GM18519 (cell line): ENCODE results near the gene SAYSD1.
A peak's percentile ranks its signal among the peaks of the same experiment; 100 is the strongest.
"Not testable (repeated sequence)": the region's sequence is repeated elsewhere in the genome, so short reads cannot be mapped to it uniquely, and the experiment has no call there.

Experiments used
- ATAC-seq: cut with Tn5 transposase; IDR thresholded peaks from one replicate; pipeline ENCODE4 v1.9.1; 2021; ENCODE audit warnings: mild to moderate bottlenecking, moderate library complexity; ENCODE audit not compliant: unreplicated experiment, low FRiP score

Gene SAYSD1

GRCh38 chr6:39114704-39115599 lies at the start of gene SAYSD1:
TSS of gene SAYSD1 (minus strand) at chr6:39115186. CDS start at chr6:39115089, 97 bp downstream.
- peak; percentile 70 for ATAC-seq

GRCh38 chr6:39157511-39157910 lies 42.5 kb upstream of the SAYSD1 start:
- ATAC-seq = no peak

DNA sequence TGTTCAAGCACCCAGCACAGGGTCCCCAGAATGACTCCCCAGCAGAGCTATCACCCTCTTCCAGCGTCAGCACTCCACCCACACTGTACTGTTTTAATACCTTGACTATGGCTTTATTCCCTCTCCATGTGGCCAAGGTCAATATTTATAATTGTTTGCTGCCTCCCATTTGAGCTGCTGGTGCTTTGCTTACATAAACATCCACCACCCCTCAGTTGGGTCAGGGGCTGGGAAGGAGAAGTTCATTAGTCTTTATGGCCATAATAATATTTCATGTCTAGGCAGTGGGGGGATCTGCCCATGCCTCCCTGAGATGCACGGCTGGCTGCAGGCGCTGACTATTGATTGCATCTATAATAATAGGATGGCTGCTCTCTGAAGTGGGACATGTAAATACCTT lies 41.8 kb upstream of the SAYSD1 start:
- ATAC-seq = no peak

DNA sequence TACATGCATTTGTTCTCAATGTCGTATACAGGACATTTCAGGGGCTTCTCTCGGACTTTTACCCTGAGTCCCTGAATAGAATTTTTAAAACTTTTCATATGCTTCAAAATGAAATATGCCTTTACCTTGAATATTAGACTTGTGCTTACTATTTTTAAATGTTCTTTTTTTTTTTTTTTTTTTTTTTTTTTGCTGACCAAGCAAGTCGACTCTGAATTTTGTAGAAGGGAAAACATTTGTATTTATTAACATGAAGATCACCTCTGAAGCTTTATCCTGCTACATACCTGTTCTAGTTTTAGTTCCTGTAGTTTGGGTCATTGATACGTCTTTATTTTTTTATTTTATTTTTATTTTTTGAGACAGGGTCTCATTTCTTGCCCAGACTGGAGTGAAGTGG lies 39.7 kb upstream of the SAYSD1 start:
- no peak for ATAC-seq

DNA sequence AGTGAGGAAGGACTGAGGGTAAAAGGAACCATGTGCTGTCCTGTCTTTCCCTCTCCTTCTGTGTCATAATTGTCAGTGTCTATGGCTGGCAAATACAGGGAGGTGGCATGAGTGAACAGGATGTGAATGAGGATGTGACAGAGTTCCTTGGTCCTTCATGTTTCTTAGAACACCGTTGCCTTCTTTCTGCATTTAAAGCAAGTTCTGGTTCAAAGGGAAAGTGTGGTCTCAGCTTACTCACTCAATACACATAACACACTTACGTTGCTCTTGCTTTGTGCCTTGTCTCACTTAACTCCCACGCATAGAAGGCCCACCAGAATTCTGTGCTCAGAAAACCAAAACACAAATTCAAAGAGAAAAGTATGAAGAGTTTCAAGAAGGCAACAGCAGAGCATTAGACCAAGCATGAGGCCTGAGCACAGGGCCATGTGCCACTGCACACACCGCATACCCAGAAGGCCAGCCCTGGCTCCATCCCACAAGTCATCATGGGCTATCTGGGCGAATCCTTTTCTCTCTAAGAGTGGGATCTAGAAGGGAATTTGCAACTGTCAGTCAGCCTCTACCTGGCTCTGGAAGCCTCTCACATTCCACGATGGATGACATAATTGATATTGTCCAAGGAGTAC lies 38.9 kb upstream of the SAYSD1 start:
- ATAC-seq = no peak

DNA sequence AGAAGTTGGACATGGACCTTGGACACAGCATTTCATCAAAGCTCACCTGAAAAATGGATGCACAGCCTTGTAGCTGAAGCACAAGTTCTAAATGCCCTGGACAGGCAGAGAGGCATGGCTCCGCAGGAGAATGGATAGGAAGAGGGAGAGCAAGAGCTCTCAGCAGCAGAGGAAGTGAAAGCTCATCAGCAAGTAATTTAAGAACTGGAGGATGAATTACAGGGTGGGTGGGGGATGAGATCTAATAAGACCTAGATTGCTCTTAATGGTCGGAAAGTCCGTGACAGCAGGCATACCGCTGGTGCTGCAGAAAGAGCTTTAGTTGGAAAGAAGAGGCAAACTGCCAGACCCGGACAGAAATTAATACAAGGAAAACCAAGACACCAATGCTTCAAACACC lies 37.3 kb upstream of the SAYSD1 start:
- no peak for ATAC-seq

- ATAC-seq = no peak
These were observed 36.2 kb upstream of the SAYSD1 start for GRCh38 chr6:39151211-39151610.

GRCh38 chr6:39144481-39145173 lies 29.6 kb upstream of the SAYSD1 start:
- no peak for ATAC-seq

DNA sequence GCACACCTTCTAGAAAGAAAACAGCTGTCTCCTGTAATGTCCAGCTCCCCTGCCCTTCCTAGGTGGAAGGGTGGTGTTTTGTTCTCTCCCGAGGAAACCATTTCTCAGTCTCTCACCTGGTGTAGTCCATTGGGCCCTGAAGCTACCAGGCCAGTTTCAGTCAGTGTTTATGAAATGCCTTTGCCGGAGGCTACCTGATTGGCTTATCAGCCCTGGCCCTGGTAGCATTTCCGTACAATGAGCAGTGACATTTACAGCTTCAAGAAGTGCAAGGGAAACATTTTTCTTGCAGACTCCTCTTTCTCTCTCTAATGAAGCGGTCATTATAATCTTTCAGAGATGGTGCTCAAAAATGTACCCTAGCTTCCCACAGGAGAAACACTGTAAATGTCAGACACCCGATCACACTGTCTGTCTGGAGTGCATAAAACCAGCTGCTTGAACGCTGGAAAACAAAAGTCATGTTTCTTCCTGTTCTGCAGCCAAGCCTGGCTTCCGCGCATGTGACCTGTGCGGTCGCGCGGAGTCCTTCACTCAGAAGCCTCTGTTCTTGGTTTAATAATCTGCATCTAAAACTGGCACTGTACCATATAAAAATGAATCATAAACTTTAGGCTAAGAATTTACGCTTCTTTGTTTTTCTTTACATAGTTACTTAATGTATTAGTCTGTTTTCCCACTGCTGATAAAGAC lies 28.4 kb upstream of the SAYSD1 start:
- ATAC-seq = no peak

DNA sequence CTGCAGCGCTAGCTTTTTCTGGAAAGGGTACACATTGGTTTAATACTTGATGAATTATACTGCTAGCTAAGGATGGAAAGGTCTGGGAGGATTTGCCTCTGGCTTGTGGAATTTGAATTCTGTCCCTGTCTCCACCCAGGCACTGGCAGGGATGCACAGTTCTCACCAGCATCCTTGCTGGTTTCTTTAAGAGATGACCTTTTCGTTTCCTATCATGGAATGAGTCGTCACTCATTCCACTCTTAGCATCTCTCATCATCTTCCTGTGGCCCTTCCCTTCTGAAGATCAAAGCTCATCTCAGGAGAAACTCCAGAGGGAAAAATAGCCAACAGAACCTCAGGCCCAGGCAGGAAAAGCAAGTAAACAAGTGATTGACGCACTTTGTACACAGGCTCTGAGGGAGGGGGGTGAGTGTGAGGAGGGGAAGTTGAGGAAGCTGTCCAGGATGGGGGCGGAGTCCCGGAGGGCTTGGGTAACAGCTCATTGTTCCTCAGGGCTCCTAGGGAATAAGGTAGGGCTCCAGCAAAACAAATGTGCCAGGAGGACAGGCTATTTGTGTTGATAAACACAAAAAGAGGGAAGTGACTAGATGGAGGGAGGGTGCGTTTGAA lies 25.7 kb upstream of the SAYSD1 start:
- no peak for ATAC-seq

DNA sequence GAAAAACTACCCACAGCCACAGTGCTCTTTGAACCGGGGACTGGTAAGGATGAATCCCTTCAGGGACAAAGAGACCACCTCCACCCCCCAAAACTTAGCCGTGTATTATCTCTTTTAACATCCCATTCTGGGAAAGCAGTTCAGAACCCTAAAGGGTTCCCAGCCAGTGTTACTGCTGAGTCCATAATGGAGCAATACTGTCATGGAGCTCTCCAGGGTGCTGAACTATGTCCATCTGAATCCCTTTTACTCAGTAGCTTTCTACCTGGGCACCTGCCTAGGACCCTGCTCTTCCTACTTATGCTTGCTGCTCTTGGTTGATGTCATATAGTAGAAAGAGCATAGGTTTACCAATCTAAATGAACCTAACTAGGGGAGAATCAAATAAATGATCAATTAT lies 22.3 kb upstream of the SAYSD1 start:
- no peak for ATAC-seq

DNA sequence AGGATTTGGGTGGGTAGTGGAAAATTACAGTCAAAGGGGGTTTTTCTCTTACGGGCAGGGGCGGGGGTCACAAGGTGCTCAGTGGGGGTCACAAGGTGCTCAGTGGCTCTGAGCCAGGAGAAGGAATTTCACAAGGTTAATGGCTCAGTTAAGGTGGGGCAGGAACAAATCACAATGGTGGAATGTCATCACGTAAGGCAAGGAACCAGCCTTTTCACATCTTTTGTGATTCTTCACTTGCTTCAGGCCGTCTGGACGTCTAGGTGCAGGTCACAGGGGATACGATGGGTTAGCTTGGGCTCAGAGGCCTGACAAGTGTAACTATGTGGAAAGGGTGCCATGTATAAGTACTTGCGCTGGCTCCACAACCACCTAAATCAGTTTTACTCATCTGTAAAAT lies 21.2 kb upstream of the SAYSD1 start:
- not testable (repeated sequence) for ATAC-seq

DNA sequence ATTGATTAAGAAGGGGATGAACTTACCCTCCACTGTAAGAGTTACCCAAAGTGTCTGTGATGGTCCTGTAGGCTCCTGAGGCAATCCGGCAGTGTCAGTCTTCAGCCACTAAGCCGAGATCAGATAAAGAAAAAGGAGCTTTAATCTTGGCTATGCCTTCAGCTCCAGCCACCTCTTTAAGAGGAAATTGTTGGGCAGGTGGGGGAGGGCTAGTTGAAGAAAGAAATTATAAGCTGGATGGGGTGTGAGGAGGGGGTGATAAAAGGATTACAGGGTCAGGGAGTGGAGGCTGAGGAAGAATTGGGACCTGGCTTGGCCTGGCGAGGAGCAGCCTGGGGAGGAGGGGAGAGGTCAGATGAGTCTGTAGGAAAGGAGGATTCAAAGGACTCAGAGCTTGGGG lies 19.8 kb upstream of the SAYSD1 start:
- not testable (repeated sequence) for ATAC-seq

DNA sequence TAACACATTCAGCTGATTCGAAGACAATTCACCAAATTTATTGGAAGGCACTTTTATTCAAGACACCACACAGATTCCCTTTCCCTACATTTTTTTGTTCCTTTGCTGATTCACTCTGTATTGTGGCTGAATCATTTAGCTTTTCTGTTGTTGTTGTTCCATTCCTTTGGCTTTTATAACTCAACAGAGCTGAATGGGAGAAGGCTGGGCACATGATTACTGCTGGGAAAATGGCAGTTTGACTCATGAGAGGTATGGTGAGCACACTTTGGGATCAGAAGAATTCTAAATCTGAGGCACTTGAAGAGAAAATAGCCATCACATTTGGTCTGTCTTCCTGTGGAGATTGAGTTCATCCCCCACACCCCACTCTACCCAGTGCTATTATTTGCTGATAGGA lies 15.7 kb upstream of the SAYSD1 start:
- no peak for ATAC-seq

DNA sequence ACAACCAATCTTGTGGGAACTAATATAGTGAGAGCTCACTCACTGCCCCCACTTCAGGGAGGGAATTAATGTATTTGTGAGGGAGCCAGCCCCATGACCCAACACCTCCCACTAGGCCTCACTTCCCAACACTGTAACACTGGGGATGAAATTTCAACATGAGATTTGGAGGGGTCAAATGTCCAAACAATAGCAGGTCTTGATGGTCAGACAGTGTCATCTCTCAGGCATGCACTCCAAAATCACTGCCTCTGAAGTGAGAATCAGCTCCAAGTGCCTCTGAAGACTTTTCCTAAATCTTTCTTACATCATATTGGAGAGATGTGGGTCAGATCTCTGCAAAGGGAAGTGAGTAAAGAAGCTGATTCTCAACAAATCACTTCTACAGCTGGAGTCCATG lies 13.8 kb upstream of the SAYSD1 start:
- no peak for ATAC-seq

GRCh38 chr6:39128106-39128505 lies 13.1 kb upstream of the SAYSD1 start:
- no peak for ATAC-seq

DNA sequence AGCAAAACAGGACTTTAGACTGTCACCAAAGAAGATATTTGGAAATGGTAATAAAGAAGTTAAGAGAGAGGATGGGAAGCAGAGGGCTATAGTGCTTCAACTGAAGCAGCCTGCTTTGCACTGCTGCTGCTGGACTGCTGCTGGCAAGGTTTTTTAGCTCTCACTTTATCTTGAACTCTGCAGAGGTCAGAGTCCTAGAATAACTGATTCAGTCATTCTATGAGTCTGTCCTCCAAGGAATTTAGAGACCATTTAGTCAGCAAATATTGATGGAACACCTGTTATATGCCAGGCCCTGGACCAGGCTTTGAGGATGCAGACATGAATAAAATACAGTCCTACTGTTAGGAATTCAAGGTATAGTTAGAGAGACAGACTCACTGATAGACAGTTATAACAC lies 9.1 kb upstream of the SAYSD1 start:
- ATAC-seq = no peak

DNA sequence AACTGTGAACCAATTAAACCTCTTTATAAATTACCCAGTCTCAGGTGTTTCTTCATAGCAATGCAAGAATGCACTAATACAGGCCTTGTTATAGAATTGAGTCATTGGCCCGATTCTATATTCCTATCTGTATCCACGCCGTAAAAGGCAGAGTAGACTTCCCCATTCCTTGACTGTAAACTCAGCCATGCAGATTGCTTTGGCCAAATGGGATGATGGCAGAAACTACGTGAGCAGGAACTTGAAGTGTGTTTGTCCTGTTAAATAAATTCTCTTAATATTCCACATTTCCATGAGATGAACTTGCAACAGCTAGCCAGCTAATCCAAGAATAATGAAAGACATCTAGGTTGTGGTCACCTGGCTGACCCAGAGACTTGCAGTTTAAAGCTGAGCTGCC lies 3.9 kb upstream of the SAYSD1 start:
- no peak for ATAC-seq

- peak; percentile 17 for ATAC-seq
These were observed 640 bp downstream of the SAYSD1 start for GRCh38 chr6:39114388-39114703.

- no peak for ATAC-seq
These were observed 1.2 kb downstream of the SAYSD1 start for GRCh38 chr6:39113788-39114187.

GRCh38 chr6:39111280-39111679 lies 3.7 kb downstream of the SAYSD1 start:
- ATAC-seq = no peak
